HFF-Myc (cell line): ENCODE measurements around the gene OVOL3.

ENCODE experiments used
- DNase-seq: peaks from one replicate; pipeline ENCODE4 v3.0.0-alpha.2; 2011; ENCODE audit warnings: low read depth; ENCODE audit errors: extremely low read depth
- H3K4me3 ChIP-seq: replicated peaks from 2 replicates; pipeline ENCODE4 v1.5.1; 2011; ENCODE audit warnings: low read depth, mild to moderate bottlenecking, control low read depth, low read length
- TF ChIP-seq, protein P1 (sequence below): IDR thresholded peaks from 2 replicates; pipeline ENCODE4 v1.5.1; 2012; ENCODE audit warnings: mild to moderate bottlenecking, low read depth, low read length, control low read depth; ENCODE audit errors: missing control alignments

OVOL3 gene

DNA sequence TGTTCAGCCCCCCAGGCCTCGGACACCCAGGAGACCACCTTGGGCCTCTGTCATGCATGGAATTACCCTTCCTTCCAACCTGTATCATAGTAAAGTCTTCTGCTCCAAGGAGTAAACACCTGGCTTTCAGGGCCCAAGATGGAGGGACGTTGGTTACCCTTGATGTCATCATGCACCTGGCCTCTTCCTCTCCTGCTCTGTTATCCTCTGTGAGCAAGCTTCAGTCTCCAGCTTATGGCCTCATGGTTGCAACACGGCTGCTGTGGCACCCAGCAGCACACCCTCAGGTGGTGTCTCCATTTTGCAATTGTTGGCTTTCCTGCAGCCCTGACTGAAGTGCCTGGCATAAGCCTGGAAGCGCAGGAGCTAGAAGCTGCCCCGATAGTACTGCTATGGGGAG lies 4.0 kb upstream of the OVOL3 start:
- DNase-seq, result no peak
- TF ChIP-seq, protein P1, sequence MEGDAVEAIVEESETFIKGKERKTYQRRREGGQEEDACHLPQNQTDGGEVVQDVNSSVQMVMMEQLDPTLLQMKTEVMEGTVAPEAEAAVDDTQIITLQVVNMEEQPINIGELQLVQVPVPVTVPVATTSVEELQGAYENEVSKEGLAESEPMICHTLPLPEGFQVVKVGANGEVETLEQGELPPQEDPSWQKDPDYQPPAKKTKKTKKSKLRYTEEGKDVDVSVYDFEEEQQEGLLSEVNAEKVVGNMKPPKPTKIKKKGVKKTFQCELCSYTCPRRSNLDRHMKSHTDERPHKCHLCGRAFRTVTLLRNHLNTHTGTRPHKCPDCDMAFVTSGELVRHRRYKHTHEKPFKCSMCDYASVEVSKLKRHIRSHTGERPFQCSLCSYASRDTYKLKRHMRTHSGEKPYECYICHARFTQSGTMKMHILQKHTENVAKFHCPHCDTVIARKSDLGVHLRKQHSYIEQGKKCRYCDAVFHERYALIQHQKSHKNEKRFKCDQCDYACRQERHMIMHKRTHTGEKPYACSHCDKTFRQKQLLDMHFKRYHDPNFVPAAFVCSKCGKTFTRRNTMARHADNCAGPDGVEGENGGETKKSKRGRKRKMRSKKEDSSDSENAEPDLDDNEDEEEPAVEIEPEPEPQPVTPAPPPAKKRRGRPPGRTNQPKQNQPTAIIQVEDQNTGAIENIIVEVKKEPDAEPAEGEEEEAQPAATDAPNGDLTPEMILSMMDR, result no peak
- H3K4me3 ChIP-seq, result no peak overlapping the region

DNA sequence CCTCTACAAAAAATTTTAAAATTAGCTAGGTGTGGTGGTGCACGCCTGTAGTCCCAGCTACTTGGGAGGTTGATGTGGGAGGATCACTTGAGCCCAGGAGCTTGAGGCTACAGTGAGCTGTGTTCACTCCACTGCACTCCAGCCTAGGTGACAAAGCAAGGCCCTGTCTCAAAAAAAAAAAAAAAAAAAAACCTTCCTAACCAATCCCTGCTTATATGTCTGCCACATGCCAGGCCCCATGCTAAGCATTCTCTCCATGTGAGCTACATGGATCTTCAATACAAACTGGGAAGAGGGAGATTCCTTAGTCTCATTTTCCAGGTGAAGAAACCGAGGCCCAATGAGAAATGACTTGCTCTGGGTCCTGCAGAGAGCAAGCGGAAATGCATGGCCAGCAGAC lies 2.3 kb upstream of the OVOL3 start:
- TF ChIP-seq, protein P1, result no peak
- DNase-seq, result no peak
- H3K4me3 ChIP-seq, result no peak overlapping the region

DNA sequence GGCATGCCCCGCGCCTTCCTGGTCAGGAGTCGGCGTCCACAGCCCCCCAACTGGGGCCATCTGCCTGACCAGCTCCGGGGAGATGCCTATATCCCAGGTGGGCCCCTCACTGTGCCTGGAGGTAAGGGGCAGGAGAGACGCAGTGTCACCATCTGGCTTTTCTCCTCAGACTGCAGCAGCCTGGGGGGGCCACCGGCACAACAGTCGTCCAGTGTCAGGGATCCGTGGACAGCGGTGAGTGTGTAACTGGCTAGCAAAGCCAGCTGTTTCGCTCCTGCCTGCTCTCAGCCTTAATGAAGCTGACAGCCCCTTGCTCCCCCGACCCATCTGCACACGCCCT lies 227 bp downstream of the OVOL3 start:
- no peak overlapping the region for H3K4me3 ChIP-seq
- no peak for DNase-seq
- TF ChIP-seq, protein P1, result no peak

DNA sequence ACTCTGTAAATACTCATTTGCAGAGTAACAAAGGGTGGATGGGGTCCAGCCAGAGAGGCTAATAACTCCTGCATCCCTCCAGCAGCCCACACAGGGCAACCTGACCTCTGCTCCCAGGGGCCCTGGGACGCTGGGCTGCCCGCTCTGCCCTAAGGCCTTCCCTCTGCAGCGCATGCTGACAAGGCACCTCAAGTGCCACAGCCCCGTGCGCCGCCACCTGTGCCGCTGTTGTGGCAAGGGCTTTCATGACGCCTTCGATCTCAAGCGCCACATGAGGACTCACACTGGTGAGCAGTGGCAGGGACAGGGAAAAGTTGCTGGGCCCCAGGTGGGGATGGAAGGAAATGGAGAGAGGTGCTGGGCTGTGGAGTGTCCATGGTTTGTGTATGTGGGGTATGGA lies 1.7 kb downstream of the OVOL3 start:
- TF ChIP-seq, protein P1, result no peak
- DNase-seq, result no peak
- H3K4me3 ChIP-seq, result no peak overlapping the region

DNA sequence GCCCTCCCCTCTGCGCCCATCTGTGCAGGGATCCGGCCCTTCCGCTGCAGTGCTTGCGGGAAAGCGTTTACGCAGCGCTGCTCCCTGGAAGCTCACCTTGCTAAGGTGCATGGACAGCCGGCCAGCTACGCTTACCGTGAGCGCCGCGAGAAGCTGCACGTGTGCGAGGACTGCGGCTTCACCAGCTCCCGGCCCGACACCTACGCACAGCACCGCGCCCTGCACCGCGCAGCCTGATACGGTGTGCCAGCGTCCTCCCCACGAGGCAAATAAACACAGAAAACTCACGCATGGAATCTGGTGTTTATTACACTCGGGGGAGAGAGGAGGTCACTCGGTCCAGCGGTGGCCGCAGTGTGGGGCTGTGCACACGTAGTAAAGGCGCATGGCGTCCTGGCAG lies 2.5 kb downstream of the OVOL3 start:
- TF ChIP-seq, protein P1, result no peak
- no peak for DNase-seq
- H3K4me3 ChIP-seq, result peak overlapping the region; percentile 91

DNA sequence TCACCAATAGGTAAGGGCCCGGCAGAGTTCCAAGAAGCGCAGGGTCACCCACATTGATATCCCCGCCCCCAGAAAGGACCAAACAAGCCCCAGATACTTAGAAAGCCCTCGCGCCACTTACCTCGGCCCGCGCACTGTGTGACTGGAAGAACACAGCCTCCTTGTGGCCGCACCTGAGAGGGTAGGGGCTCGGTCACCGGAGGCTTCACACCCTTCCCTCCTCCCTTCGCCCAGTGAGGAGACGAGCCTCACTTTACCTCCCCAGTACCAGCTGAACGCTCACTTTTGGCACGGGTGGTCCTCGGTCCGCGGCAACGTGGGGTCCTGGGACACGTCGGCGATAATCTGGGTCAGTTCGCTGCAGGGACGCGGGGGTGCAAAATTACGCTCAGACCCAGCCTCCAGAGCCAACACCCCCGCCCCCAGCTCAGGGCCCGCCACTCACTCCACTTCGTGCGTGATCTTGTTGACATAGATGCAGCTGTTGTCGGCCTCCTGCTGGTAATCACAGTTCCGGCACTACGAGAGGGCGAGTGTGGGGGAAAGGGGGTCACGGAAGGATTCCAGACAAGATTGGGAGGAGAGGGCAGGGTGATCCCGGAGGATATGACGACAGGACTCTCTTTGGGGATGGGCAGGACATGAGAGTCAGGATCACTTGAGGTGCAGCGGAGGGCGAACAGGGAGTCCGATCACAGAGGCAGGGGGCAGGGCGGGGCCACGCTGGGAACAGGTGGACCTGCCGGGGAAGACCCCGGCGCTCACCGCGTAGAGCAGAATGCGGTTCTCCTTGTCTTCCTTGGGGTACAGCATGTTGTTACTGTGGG lies 3.2 kb downstream of the OVOL3 start:
- H3K4me3 ChIP-seq, result peak overlapping the region; percentile 91
- TF ChIP-seq, protein P1, result peak; percentile 2
- DNase-seq, result no peak
